HG03103 (cell line): Measurements from ENCODE around the gene FNDC10.

Experiments used
- ATAC-seq: cut with Tn5 transposase; IDR thresholded peaks from one replicate; pipeline ENCODE4 v1.9.1; 2021; ENCODE audit warnings: low read depth; ENCODE audit not compliant: unreplicated experiment

FNDC10 gene

GRCh38 chr1:1551524-1552262 lies 48.2 kb downstream of the FNDC10 start:
- no peak for ATAC-seq

GRCh38 chr1:1550591-1551432 lies 49.1 kb downstream of the FNDC10 start:
- ATAC-seq, result no peak

- no peak for ATAC-seq
Measured at GRCh38 chr1:1550087-1550486, 49.8 kb downstream of the FNDC10 start.

- no peak for ATAC-seq
Measured at GRCh38 chr1:1548591-1548990, 51.3 kb downstream of the FNDC10 start.
